DND-41 (cell line): ENCODE results near the gene TLX1.

Source experiments
- ATAC-seq: fragments of 200-7000 bp; cut with Tn5 transposase; 3 replicates; pipeline ENCODE4 v1.9.1; 2021; ENCODE audit warnings: low read depth; ENCODE audit not compliant: insufficient read depth
- DNase-seq: peaks from one replicate; pipeline ENCODE4 v3.0.0-alpha.2; 2020
- H2AFZ ChIP-seq: 2 replicates; pipeline ENCODE4 v1.6.0; 2012; ENCODE audit warnings: low read depth, low read length
- H3K27ac ChIP-seq: 2 replicates; pipeline ENCODE4 v1.5.1; 2012; ENCODE audit warnings: low read length, inconsistent platforms
- H3K27me3 ChIP-seq: fragments of 200-600 bp; sonication (generic); 2 replicates; pipeline ENCODE4 v1.6.0; 2012; ENCODE audit warnings: low read length, mild to moderate bottlenecking, inconsistent platforms; ENCODE audit not compliant: insufficient read depth, poor library complexity
- H3K36me3 ChIP-seq: 2 replicates; pipeline ENCODE4 v1.5.1; 2012; ENCODE audit warnings: low read length, inconsistent platforms; ENCODE audit not compliant: insufficient read depth
- H3K4me1 ChIP-seq: 2 replicates; pipeline ENCODE4 v1.5.1; 2012; ENCODE audit warnings: mild to moderate bottlenecking, low read length; ENCODE audit not compliant: insufficient read depth
- H3K4me2 ChIP-seq: 2 replicates; pipeline ENCODE4 v1.6.0; 2012; ENCODE audit warnings: mild to moderate bottlenecking, moderate library complexity, low read length, inconsistent platforms; ENCODE audit not compliant: insufficient read depth
- H3K4me3 ChIP-seq, 2 experiments: fragments of 200-600 bp in 1 of 2; shearing (Covaris generic) in 1 of 2; 2 replicates each; pipeline ENCODE4 v1.5.1; 2012 to 2016; ENCODE audit warnings: inconsistent platforms in 2 of 2, low read length in 2 of 2, mild to moderate bottlenecking in 2 of 2, low read depth in 1 of 2, moderate library complexity in 1 of 2
- H3K79me2 ChIP-seq: 2 replicates; pipeline ENCODE4 v1.6.0; 2012; ENCODE audit warnings: low read length, inconsistent platforms; ENCODE audit not compliant: insufficient read depth
- H3K9ac ChIP-seq: 2 replicates; pipeline ENCODE4 v1.6.0; 2012; ENCODE audit warnings: low read depth, mild to moderate bottlenecking, inconsistent platforms, low read length, moderate library complexity
- H3K9me3 ChIP-seq: 2 replicates; pipeline ENCODE4 v1.5.1; 2012; ENCODE audit warnings: low read length, moderate library complexity, mild to moderate bottlenecking, inconsistent platforms; ENCODE audit not compliant: insufficient read depth, severe bottlenecking
- H4K20me1 ChIP-seq: 2 replicates; pipeline ENCODE4 v1.6.0; 2012; ENCODE audit warnings: low read length; ENCODE audit not compliant: insufficient read depth
- EZH2 ChIP-seq: IDR thresholded peaks from 3 replicates; pipeline ENCODE4 v1.6.1; 2012; ENCODE audit warnings: borderline replicate concordance, low read depth, mild to moderate bottlenecking, moderate library complexity, low read length, inconsistent platforms; ENCODE audit not compliant: severe bottlenecking
- TF ChIP-seq, protein P1 (sequence below): IDR thresholded peaks from 2 replicates; pipeline ENCODE4 v1.5.1; 2012; ENCODE audit warnings: borderline replicate concordance, low read length, moderate library complexity, mild to moderate bottlenecking; ENCODE audit not compliant: poor library complexity, severe bottlenecking; ENCODE audit errors: extremely low read depth

Gene TLX1

DNA sequence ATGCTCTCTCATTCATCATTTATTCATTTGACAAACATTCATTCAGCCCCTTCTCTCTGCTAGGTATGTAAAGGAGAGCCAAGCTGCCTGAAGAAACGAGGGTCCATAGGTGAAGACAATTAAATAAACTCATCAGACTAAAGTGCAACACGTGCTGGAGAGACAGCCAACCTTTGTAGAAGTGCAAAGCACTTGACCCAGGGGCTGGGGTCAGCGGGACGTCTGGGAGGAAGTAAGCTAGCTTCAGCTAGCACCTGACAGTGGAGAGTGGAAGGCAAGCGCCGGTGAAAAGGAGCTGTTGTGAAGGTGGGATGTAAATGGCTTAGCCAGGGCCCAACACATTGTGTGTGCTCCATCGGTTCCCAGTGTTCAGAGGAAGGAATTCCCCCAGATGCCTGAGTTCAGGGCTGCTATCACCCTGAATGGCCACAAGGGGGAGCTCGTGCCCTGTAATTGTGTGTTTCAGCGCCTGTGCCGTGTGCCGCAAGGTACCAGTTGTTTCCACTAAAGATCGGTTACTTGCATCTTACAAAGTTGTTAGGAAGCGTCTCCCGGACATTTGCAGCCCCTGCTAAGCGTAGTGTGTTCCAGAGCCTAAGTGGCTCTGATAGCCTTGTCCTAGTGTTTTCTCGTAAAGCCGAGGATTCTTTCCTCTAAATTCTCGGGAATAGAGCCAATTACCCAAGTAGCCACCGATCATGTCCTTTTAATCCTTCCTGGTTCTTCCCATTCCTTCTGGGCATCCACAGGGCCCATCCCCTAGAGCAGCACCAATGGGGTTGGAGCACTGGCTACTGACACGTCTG lies 30.6 kb downstream of the TLX1 start:
- ATAC-seq (peak; percentile 88), DNase-seq (peak; percentile 58)
- TF ChIP-seq, protein P1, sequence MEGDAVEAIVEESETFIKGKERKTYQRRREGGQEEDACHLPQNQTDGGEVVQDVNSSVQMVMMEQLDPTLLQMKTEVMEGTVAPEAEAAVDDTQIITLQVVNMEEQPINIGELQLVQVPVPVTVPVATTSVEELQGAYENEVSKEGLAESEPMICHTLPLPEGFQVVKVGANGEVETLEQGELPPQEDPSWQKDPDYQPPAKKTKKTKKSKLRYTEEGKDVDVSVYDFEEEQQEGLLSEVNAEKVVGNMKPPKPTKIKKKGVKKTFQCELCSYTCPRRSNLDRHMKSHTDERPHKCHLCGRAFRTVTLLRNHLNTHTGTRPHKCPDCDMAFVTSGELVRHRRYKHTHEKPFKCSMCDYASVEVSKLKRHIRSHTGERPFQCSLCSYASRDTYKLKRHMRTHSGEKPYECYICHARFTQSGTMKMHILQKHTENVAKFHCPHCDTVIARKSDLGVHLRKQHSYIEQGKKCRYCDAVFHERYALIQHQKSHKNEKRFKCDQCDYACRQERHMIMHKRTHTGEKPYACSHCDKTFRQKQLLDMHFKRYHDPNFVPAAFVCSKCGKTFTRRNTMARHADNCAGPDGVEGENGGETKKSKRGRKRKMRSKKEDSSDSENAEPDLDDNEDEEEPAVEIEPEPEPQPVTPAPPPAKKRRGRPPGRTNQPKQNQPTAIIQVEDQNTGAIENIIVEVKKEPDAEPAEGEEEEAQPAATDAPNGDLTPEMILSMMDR: peak; percentile 96
- peak; percentile 64 for TF ChIP-seq EZH2
- H3K27me3 ChIP-seq: peaks cover 52% of the 10 kb centered on the region
- no peaks in the 10 kb centered on the region for H3K36me3 ChIP-seq
- H3K9me3 ChIP-seq: no peaks in the 10 kb centered on the region
- peak overlapping the region; percentile 42; the same call in 1 of the 2 replicates for H3K4me2 ChIP-seq
- H3K27ac ChIP-seq: no peak overlapping the region
- H4K20me1 ChIP-seq: no peaks in the 10 kb centered on the region
- H3K9ac ChIP-seq: no peak overlapping the region
- no peaks in the 10 kb centered on the region for H3K79me2 ChIP-seq
- peaks cover 4% of the 10 kb centered on the region for H3K4me1 ChIP-seq
- H3K4me3 ChIP-seq: no peak overlapping the region
- H2AFZ ChIP-seq: peak overlapping the region; percentile 50

DNA sequence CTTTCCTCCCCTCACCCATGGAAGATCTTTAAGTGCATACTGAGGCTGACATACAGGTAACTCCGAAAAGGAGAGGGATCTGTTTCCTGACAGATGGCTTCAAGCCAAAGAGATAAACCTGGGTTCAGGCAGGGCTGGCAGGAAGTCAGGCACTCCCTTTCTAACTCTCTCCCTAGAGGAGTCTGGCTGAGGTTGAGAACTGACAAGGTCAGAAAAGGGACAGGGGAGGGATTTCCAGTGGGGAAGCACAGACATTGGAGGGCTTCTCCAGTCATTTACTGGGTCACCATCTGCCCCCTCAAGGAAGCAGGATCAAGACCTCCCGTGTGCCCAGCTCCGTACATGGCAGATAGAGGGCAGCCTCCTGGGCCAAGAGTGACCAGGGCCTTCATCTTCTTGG lies 31.6 kb downstream of the TLX1 start:
- Histone ChIP-seq H2AFZ (no peak overlapping the region), H3K4me2 (no peak overlapping the region), H3K36me3 (no peaks in the 10 kb centered on the region), H3K9ac (no peak overlapping the region), H3K4me3 (no peak overlapping the region), H4K20me1 (no peaks in the 10 kb centered on the region), H3K79me2 (no peaks in the 10 kb centered on the region), H3K27ac (no peak overlapping the region), H3K4me1 (peaks cover 4% of the 10 kb centered on the region), H3K27me3 (peaks cover 45% of the 10 kb centered on the region), H3K9me3 (no peaks in the 10 kb centered on the region)
- DNase-seq (no peak), ATAC-seq (no peak)
- TF ChIP-seq, protein P1: peak; percentile 5
- TF ChIP-seq EZH2: no peak

DNA sequence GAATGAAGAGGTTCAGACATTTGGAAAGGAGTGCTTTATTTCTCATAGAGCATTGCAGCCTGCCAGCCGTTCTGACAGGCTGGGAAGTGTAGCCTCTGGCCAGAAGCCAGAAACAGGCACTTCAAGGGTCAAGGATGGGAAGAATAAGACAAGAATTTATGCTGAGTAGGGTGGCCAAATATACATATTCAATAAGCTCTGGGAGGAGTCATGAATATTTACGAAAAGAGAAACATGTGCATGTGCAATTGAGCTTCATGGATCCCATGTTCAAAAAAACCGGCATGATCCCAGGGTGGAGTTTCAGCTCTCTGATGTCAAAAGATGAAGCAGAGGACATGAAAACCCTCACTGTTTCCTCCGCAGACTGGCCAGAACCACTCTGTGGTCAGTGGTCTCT lies 32.9 kb downstream of the TLX1 start:
- Histone ChIP-seq H3K4me3 (no peak overlapping the region), H3K4me1 (peaks cover 4% of the 10 kb centered on the region), H3K9me3 (no peaks in the 10 kb centered on the region), H3K27me3 (peaks cover 41% of the 10 kb centered on the region), H3K27ac (no peak overlapping the region), H3K79me2 (no peaks in the 10 kb centered on the region), H4K20me1 (no peaks in the 10 kb centered on the region), H3K9ac (no peak overlapping the region), H3K4me2 (no peak overlapping the region), H2AFZ (no peak overlapping the region), H3K36me3 (no peaks in the 10 kb centered on the region)
- no peak for ATAC-seq
- no peak for TF ChIP-seq EZH2
- TF ChIP-seq, protein P1: no peak
- DNase-seq: no peak
